C4-2B (cell line): ENCODE data around the gene NDFIP1.

Experiments
- ZFX ChIP-seq: fragments of 450-650 bp; IDR thresholded peaks from 2 replicates; pipeline ENCODE4 v1.6.1; 2017
- TF ChIP-seq, protein P1 (sequence below): fragments of 450-650 bp; conservative IDR thresholded peaks from 2 replicates; pipeline ENCODE4 v1.5.1; 2017; ENCODE audit warnings: mild to moderate bottlenecking

DNA sequence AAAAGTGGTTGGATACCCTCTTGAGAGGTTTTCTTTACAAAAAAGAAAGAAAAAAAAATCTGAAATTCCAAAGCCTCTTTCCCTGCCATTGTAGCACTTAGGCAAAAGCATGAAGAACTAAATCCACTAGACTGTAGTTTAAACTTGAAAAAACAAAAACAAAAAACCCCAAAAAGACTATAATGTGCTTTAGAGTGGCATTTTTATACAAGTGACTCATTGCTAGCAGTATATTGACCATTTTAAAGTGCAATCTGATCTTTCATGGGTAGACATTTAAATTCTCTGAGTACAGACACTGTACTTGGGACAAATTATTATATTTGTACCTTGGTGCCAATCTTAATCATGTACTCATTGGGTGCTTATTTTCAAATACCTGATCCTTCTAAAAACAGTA, 50.8 kb downstream of the NDFIP1 start:
- TF ChIP-seq, protein P1, sequence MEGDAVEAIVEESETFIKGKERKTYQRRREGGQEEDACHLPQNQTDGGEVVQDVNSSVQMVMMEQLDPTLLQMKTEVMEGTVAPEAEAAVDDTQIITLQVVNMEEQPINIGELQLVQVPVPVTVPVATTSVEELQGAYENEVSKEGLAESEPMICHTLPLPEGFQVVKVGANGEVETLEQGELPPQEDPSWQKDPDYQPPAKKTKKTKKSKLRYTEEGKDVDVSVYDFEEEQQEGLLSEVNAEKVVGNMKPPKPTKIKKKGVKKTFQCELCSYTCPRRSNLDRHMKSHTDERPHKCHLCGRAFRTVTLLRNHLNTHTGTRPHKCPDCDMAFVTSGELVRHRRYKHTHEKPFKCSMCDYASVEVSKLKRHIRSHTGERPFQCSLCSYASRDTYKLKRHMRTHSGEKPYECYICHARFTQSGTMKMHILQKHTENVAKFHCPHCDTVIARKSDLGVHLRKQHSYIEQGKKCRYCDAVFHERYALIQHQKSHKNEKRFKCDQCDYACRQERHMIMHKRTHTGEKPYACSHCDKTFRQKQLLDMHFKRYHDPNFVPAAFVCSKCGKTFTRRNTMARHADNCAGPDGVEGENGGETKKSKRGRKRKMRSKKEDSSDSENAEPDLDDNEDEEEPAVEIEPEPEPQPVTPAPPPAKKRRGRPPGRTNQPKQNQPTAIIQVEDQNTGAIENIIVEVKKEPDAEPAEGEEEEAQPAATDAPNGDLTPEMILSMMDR: no peak
- TF ChIP-seq ZFX: no peak
